Testis (tissue), 2 donors: ENCODE data around the gene LMNTD2.

Experiments
- CTCF ChIP-seq, 3 experiments: fragments of 450-650 bp in 2 of 3; fragments of 200-600 bp in 1 of 3; sonication (generic) in 1 of 3; IDR thresholded peaks; one replicate each; pipeline ENCODE4 v1.5.1; 2016 to 2019; ENCODE audit warnings: antibody characterized with exemption in 3 of 3, mild to moderate bottlenecking in 2 of 3, moderate library complexity in 1 of 3
- POLR2A ChIP-seq: fragments of 450-650 bp; IDR thresholded peaks from one replicate; pipeline ENCODE4 v1.6.1; 2017; ENCODE audit warnings: antibody characterized with exemption, mild to moderate bottlenecking, moderate library complexity

- TF ChIP-seq CTCF (IDR thresholded peaks at IDR 0.05) (no peak), POLR2A (no peak)
Measured at GRCh38 chr11:584287-584686, 23.7 kb upstream of the LMNTD2 start.
